Stimulated activated CD4-positive, alpha-beta T cell treated with anti-CD3 and anti-CD28 coated beads, Interleukin-1b, Interleukin-23, amount 100 ng/mL, for 24 hours (primary cell): ENCODE results near the gene SYT17.
A peak's percentile ranks its signal among the peaks of the same experiment; 100 is the strongest.

Experiments used
- DNase-seq, 4 experiments: peaks; one replicate each; pipeline ENCODE4 v3.0.0-alpha.2; 2020; ENCODE audit warnings: low read depth in 4 of 4, low spot score in 1 of 4

SYT17 gene

GRCh38 chr16:19252904-19253303, 84.9 kb downstream of the SYT17 start:
- DNase-seq = no peak

- DNase-seq = no peak
Observed at GRCh38 chr16:19254611-19255010, 86.6 kb downstream of the SYT17 start.

- no peak for DNase-seq
Observed at GRCh38 chr16:19264123-19264673, 96.2 kb downstream of the SYT17 start.

- DNase-seq = no peak
Observed at GRCh38 chr16:19265380-19265930, 97.4 kb downstream of the SYT17 start.

GRCh38 chr16:19266774-19267173, 98.7 kb downstream of the SYT17 start:
- DNase-seq = no peak

GRCh38 chr16:19269098-19269497, 101.1 kb downstream of the SYT17 start:
- DNase-seq = no peak

GRCh38 chr16:19274165-19274797, 106.2 kb downstream of the SYT17 start:
- no peak for DNase-seq

GRCh38 chr16:19278403-19278802, 110.4 kb downstream of the SYT17 start:
- no peak for DNase-seq

- no peak for DNase-seq
Observed at GRCh38 chr16:19281246-19281645, 113.2 kb downstream of the SYT17 start.

- DNase-seq = no peak
Observed at GRCh38 chr16:19282101-19282500, 114.1 kb downstream of the SYT17 start.

GRCh38 chr16:19283637-19284036, 115.6 kb downstream of the SYT17 start:
- DNase-seq = no peak

- DNase-seq = no peak
Observed at GRCh38 chr16:19284207-19284606, 116.2 kb downstream of the SYT17 start.

GRCh38 chr16:19285431-19285830, 117.4 kb downstream of the SYT17 start, which contains the start of gene CLEC19A:
TSS of gene CLEC19A (plus strand) at chr16:19285731. CDS start at chr16:19285852, 121 bp downstream.
- DNase-seq = no peak

GRCh38 chr16:19286827-19287226, 118.8 kb downstream of the SYT17 start:
- DNase-seq = no peak

GRCh38 chr16:19287241-19287640, 119.2 kb downstream of the SYT17 start:
- no peak for DNase-seq

GRCh38 chr16:19288872-19289799, 121.1 kb downstream of the SYT17 start:
- no peak for DNase-seq

GRCh38 chr16:19289811-19290485, 121.9 kb downstream of the SYT17 start:
- no peak for DNase-seq

- DNase-seq = no peak
Observed at GRCh38 chr16:19290860-19291259, 122.8 kb downstream of the SYT17 start.

GRCh38 chr16:19291475-19291874, 123.4 kb downstream of the SYT17 start:
- DNase-seq = no peak

- DNase-seq = no peak
Observed at GRCh38 chr16:19292186-19292585, 124.1 kb downstream of the SYT17 start.

GRCh38 chr16:19294156-19294649, 126.2 kb downstream of the SYT17 start:
- peak; percentile 4 to 26 (median 9) for DNase-seq
